Activated CD4-positive, CD25-positive, alpha-beta regulatory T cell treated with anti-CD3 and anti-CD28 coated beads, Interleukin-2, amount 50 U/mL, for 72 hours (primary cell): Measurements from ENCODE around the gene CFAP46.
"Not testable (repeated sequence)": the region's sequence is repeated elsewhere in the genome, so short reads cannot be mapped to it uniquely, and the experiment has no call there.

Source experiments
- DNase-seq: peaks from one replicate; pipeline ENCODE4 v3.0.0; 2021

CFAP46 gene

DNA sequence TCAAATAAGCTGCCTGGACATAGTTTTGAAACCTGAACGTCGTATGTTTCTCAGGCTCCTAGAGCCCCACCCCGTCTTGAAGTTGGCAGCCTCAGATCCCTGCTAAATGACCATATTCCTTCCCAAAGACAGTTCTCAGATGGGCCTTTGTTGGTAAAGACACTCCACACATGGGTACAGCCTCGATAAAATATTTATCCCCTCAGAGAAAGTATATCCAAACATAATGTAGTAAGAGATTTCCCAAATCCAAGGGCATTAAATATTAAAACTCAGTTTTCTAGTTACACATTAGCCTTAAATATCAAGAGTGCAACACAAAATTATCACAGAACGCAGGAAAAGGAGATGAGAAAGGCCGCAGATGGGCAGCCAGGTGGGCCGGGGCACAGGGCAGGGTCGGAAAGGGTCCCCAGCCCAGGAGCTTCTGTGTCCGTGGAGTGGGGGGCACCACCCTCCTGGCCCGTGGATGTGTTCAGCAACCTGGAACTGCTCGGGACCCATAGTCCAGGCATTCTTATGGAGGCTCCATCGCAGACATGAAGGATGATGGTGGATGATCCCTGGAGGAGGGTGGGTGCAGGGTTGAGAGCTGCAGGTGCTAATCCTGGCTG lies 1.5 kb upstream of the CFAP46 start:
- peak; percentile 13 for DNase-seq

DNA sequence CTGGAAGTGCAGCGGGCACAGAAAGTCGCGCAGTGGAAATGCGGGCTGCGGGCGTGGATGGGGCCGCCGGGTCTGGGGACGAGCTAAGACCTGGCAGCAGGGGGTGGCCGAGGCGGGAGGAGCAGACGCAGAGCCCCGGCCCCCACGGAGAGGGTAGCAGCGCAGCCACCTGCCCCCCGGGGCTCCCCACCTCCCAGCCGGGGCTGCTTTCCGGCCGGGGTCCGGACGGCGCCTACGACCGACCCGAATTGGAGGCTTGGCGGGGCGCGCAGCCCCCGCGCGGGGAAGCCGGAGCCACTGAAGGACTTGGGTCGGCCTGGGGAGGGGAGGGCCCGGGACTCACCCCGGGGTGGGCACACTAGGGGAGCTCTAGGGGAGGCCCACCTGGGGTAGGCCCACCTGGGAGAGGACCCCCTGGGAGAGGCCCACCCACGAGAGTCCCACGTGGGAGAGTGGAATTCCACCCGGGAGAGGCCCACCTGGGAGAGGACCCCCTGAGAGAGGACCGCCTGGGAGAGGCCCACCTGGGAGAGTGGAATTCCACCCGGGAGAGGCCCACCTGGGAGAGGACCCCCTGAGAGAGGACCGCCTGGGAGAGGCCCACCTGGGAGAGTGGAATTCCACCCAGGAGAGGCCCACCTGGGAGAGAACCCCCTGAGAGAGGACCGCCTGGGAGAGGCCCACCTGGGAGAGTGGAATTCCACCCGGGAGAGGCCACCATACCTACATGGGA lies 854 bp upstream of the CFAP46 start:
- DNase-seq = no peak

DNA sequence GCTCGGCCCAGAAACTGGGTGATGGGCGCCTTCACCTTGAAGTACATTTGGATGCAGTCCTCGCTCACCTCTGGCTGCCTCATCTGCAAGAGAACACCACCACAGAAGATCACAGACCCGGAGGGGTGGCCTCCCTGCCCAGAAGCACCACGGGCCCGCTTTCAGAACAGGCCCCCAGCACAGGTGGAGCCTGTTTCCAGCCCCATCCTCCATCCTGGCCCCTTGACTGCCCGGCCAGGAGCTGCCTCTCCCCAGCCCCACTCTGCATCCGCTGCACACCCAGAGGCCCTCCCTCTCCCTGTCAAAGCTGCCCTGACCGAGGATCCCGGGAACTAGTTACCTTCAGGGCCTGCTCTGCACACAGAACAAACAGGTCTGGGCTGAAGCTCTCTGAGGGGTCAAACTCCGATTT lies 724 bp downstream of the CFAP46 start:
- DNase-seq = no peak

DNA sequence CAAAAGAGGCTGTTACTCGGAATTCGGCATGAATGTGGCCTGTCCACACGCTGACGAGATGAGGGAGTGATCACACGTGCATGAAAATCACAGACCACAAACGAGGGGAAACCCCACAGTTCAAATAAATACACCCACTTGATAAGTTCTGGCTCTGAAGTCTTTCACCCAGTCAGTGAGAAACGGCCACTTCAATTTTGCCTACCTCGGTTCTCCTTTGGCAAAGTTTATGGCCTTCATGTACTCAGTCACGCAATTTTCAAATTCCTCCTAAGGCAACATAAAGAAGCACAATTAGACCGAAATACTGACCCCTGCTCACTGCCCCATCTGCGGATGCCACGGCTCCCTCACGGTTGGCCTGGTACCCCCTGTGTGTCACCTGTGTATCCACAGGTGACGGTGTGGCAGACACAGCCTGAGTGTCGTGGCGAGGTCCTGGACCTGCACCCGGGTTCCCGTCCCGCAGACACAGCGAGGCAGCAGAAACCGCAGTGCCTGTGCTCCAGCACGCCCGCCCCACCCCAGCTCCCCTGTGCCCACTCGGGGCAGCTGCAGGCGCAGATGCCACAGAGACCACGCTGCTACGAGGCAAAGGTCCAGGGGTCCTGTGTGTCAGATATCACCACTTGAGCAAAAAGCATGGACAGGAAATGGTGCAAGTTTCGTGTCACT lies 1.4 kb downstream of the CFAP46 start:
- DNase-seq = no peak

DNA sequence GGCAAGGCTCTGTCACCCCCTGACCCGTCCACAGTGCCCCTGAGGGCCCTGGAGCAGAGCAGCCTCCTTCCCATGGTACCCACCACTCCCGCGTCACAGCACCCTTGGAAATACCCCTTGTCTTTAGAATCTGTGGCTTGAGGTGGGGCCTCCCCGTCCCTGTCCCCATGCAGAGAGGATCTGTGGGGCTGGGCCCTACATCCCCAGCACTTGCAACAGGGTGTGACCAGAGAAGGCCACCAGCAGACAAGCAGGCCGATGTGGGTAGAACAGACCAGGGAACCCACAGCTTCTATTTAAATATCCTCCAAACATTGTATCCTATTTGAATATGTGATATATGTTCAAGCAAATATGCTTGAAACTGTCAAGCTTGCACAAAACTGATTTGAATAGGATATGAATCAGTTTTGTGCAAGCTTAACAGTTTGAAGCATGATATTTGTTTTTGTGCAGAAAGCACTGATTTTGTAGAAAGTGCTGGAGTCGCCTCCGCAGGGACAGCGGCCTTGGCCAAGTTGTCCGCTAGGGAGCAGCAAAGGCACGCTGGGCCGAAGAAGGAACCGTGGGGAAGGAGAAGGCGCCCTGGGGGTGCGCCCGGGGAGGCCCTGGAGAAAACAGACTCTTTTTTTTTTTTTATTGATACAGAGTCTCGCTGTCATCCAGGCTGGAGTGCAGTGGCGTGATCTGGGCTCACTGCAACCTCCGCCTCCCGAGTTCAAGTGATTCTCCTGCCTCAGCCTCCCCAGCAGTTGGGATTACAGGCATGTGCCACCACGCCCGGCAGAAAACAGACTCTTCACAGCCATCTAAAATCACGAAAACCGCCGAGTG lies 2.2 kb downstream of the CFAP46 start:
- no peak for DNase-seq

DNA sequence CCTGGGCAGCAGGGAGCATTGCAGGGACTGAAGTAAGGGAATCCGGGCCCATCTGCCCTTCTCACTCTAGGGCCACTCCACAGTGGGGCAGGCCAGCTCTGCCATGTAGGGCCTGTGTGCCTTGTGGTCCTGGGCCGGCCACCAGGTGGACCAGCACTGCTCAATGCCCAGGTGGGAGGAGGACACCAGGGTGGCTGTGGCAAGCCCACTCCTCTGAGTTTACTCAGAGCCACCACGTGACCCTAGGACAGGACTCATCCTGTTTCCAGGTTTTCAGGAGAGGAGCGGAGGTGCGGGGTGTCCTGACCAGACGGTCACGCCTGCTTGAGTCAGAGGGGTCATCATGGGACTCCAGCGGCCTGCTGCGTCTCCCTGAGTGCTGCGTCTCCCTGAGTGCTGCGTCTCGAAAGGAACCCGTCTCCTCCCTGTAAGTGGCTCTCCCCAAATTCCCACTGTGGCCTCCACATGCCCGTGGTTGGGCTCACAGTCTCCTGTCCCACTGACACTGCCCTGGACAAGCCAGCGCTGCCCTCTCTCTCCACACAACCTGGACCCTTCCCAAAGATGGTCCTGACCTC lies 2.9 kb downstream of the CFAP46 start:
- no peak for DNase-seq

DNA sequence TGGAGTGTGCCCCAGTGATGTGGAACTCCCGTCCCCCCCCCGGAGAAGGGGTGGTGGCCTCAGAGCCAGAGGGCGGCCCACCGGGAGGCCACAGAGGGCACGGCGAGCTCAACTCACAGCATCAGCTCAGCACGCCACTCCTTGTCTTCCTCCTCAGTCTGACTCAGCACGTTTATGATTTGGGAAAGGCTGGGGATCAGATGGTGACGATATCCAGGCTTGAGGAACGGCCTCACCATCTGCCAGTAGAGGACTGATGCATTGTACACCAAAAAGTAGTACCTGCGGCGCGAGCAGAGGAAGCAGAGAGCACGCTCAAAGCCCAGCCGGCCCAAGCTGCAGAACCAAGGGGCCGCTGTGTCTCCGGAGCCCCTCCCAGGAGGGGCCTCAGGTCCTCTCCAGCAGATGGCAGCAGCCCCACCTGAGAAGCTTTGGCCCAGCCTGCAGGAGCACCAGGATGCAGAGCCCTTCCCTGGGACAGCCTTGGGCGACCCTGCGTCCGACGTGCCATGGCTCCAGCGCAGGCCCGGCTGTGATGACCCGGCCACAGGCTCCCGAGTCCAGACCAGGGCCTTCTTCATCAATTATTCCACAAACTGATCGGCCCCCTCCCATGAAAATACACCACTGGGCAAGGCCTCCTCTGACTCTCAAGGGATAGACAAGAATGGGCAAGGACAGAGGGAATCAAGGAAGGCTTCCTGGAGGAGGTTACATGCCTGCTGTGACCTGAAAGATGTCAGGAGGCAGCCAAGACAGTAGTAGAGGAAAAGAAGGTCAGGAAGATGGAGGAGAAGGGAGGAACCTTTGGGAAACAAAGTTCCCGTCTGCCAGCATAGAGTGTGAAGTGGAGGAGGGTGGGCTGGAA lies 3.7 kb downstream of the CFAP46 start:
- no peak for DNase-seq

DNA sequence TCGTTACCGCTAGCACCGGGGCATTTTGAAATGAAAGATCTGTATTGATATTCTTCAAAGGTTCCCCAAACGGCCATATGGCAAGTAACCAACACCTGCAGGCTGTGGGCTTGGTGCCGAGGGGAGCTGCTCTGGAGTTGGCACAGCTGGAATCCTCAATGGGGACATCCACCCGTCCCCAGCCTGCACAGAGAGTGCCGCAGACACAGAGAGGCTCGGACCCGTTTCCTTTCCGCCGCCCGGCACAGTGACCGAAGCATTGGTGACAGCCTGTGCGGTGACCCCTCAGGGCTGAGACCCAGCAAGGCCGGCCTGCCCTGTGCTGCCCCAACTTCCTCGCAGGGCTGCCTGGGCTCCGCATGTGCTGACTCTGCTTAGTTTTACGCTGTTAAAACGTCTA lies 4.5 kb downstream of the CFAP46 start:
- DNase-seq = no peak

DNA sequence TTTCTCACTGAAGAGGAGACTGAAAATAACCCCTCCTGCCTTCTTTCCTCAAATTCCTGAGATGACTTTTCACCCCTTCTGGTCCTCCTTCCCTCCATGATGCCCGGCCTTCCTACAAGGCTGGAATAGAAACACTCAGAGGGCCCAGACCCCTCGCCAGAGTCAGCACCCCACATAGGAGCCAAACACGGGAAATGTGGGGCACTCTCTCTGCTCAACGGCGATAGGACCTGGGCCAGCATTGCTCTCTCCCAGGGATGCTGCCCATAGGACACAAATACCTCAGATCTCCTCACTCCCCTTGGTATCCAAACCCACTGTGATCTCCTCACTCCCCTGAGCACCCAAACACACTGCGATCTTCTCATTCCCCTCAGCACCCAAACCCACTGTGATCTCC lies 7.4 kb downstream of the CFAP46 start:
- DNase-seq = no peak

DNA sequence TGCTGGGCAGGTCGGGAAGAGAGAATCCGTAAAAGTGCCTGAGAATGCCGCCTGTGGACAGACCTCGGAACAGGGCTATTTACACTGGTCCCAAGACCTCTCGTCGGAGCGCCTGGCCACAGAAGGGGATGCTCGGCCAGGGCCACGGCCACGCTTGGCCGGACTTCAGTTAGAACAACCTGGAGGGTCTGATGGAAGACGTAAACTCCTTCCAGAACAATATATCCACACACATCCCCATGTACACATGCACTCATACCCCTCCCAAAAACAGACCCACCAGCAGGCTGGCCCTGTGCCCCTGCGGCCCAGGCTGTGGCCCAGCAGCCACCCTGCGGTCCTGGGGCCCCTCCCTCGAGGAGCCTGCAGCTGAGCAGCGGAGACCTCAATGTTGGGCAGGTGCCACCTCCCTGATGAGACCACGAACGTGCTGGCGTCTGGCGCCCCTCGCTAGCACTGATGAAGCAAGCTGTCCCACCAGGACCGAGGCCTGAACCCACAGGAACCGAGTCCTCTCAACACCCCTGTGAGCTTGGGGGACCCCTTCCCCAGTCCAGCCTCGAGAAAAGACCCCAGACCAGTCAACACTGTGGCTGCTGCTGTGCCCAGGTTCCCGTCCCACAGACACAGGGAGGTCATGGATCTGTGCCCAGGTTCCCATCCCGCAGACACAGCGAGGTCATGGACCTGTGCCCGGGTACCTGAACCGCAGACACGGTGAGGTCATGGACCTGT lies 8.9 kb downstream of the CFAP46 start:
- no peak for DNase-seq

DNA sequence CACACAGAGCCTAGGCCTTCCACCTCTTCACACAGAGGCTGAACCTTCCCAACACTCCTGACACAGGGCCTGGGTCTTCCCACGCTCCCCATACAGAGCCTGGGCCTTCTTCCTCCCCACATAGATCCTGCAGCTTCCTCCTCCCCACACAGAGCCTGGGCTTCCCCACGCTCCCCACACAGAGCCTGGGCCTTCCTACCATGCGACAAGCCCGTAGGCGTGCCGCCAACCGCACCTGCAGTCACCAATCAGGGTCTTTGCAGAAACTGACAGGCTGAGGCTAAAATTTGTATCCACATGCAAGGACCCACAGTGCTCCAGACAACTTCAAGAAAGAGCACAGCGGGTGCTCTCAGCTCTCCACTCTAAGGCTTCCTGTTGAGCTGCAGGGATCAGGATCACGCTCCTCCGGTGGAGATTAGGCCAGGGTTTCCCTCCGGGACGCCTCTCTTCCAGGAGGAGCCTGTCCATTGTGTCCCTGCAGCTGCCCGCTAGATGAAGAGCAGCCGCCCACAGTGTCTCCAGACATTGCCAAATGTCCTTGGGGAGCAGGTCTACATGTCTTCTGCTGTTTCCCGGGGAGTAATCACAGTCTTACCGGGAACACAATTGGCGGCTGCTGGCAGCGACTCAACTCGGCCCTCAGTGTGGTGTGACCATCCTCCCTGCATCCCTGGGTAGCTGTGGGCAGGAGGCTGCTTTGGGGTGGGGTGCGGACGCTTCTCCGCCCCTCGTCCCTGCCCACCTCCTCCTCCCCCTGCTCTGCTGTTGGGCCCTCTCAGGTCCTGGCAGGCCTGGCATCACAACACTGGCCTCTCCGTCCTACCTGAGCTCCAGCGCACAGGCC lies 9.7 kb downstream of the CFAP46 start:
- no peak for DNase-seq

DNA sequence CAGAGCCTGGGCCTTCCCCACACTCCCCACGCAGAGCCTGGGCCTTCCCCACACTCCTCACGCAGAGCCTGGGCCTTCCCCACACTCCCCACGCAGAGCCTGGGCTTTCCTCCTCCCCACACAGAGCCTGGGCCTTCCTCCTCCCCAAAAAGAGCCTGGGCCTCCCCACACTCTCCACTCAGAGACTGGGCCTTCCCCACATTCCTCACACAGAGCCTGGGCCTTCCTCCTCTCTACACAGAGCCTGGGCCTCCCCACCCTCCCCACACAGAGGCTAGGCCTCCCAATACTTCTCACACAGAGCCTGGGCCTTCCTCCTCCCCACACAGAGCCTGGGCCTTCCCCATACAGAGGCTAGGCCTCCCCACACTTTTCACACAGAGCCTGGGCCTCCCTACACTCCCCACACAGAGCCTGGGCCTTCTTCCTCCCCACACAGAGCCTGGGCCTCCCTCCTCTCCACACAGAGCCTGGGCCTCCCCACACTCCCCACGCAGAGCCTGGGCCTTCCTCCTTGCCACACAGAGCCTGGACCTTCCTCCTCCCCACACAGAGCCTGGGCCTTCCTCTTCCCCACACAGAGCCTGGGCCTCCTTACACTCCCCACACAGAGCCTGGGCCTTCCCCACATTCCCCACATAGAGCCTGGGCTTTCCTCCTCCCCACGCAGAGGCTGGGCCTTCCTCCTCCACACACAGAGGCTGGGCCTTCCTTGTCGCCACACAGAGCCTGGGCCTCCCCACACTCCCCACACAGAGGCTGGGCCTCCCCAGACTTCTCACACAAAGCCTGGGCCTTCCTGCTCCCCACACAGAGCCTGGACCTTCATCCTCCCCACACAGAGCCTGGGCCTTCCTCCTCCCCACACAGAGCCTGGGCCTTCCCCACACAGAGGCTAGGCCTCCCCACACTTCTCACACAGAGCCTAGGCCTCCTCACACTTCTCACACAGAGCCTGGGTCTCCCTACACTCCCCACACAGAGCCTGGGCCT lies 10.8 kb downstream of the CFAP46 start:
- DNase-seq = not testable (repeated sequence)

DNA sequence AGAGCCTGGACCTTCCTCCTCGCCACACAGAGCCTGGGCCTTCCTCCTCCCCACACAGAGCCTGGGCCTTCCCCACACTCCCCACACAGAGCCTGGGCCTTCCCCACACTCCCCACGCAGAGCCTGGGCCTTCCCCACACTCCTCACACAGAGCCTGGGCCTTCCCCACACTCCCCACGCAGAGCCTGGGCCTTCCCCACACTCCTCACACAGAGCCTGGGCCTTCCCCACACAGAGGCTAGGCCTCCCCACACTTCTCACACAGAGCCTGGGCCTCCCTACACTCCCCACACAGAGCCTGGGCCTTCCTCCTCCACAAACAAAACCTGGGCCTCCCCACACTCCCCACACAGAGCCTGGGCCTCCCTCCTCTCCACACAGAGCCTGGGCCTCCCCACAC lies 11.7 kb downstream of the CFAP46 start:
- DNase-seq = not testable (repeated sequence)

DNA sequence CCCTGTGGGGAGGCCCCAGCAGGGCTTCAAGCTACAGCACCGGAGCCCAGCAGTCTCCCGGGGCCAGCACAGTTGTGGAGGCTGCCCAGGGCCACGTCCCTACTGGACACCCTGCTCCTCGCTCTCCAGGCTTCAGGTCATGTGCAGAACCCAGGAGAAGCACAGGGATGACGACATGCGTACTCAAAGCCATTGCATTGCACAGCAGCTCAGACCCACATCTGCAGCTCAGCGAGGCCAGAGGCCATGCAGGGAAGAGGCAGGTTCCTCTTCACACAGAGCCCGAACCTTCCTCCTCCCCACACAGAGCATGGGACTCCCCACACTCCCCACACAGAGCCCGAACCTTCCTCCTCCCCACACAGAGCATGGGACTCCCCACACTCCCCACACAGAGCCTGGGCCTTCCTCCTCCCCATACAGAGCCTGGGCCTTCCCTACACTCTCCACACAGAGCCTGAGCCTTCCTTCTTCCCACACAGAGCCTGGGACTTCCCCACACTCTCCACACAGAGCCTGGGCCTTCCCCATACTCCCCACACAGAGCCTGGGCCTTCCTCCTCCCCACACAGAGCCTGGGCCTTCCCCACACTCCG lies 12.3 kb downstream of the CFAP46 start:
- no peak for DNase-seq

DNA sequence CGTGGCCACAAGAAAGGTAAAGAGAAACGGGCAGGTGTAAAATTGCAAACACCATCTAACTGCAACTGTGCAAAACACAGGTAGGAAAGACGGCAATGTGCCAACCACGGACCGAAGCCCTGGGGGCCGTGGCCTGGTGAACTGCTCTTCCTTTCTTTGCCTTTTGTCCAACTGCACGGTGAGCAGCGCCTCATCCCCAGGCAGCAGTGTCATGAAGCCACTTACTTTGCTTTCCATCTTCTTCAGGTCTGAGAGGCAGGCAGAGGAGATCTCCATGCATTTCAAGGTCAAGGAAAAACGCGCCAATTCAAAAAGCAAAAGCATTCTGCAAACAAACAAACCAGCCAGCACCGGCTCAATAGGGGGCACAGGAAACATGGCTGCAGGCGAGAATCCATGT lies 12.9 kb downstream of the CFAP46 start:
- DNase-seq = no peak

DNA sequence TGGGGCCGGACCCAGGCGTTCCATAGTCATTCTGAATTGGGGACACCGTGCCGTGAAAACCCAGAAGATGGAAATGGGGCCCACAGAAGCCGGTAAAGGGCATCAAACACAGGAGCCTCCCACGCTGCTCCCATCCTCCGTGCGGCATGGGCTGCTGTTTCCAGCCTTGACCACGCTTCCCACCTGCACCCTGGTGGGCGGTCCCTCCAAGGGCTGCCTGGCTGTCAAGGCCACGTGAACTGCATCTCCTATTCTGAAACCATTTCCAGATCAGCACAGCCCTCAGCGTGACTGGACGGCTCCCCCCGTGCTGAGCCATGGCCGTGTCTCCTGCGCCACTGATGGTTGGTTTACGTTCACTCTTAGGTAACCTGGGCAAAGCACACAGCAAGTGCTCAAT lies 14.1 kb downstream of the CFAP46 start:
- no peak for DNase-seq

DNA sequence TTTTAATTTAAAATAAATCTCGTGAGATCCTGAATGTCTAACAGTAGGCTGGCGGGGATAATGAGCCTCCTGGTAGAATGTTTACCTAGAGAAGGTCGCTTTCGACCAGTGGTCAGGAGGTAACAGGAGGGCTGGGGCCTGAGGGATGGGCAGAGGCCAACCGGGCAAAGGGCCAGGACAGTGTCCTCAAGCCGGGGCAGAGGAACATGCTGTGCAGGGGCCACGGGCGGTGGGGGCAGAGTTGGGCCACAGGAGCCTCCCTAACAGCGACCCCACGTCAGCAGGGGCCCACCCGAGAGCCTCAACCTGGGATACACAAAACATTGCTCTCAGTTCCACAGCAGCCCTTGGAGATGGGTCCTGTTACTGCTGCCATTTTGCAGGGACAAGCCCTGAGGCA lies 14.5 kb downstream of the CFAP46 start:
- no peak for DNase-seq
